Keratinocyte (primary cell): ENCODE data around the gene TLCD3B. TPM values are rescaled to one million over a fixed set of nuclear protein-coding genes. Genes with fewer than 3 reads are reported as not detected.

Source experiments
- DNase-seq: peaks from one replicate; pipeline ENCODE4 v3.0.0-alpha.2; 2011; ENCODE audit warnings: low read depth, missing footprints, low spot score
- FAIRE-seq: peaks from 2 replicates; lab custom pipeline; 2011; peaks lifted over from hg19 to GRCh38; lab: Jason Lieb, UNC
- H2AFZ ChIP-seq: 2 replicates; pipeline ENCODE4 v1.6.0; 2012; ENCODE audit warnings: low read length, control low read depth, inconsistent platforms; ENCODE audit not compliant: control insufficient read depth
- H3K27ac ChIP-seq: 2 replicates; pipeline ENCODE4 v1.5.1; 2011; ENCODE audit warnings: low read length; ENCODE audit not compliant: control insufficient read depth, insufficient read depth
- H3K27me3 ChIP-seq: 3 replicates; pipeline ENCODE4 v1.6.0; 2011; ENCODE audit warnings: low read length; ENCODE audit not compliant: control insufficient read depth, insufficient read depth; ENCODE audit errors: extremely low read depth
- H3K36me3 ChIP-seq, 2 experiments: 2 replicates in 1 of 2; 3 replicates in 1 of 2; pipeline ENCODE4 v1.5.1; 2011; ENCODE audit warnings: low read length in 2 of 2, mild to moderate bottlenecking in 1 of 2; ENCODE audit not compliant: control insufficient read depth in 2 of 2, insufficient read depth in 2 of 2; ENCODE audit errors: extremely low read depth in 1 of 2
- H3K4me1 ChIP-seq: 3 replicates; pipeline ENCODE4 v1.5.1; 2011; ENCODE audit warnings: low read length; ENCODE audit not compliant: control insufficient read depth, insufficient read depth; ENCODE audit errors: extremely low read depth
- H3K4me2 ChIP-seq: 3 replicates; pipeline ENCODE4 v1.6.0; 2011; ENCODE audit warnings: low read depth, low read length; ENCODE audit not compliant: control insufficient read depth, insufficient read depth; ENCODE audit errors: extremely low read depth
- H3K4me3 ChIP-seq, 3 experiments: fragments of 200-600 bp in 1 of 3; sonication (generic) in 1 of 3; 2 replicates in 2 of 3; 3 replicates in 1 of 3; pipeline ENCODE4 v1.5.1; 2011 to 2016; ENCODE audit warnings: low read length in 3 of 3, mild to moderate bottlenecking in 3 of 3, control low read depth in 2 of 3, inconsistent platforms in 1 of 3, low read depth in 1 of 3, mixed read lengths in 1 of 3, mixed run types in 1 of 3, moderate library complexity in 1 of 3; ENCODE audit not compliant: control insufficient read depth in 2 of 3, insufficient read depth in 2 of 3; ENCODE audit errors: extremely low read depth in 1 of 3
- H3K79me2 ChIP-seq: 2 replicates; pipeline ENCODE4 v1.6.0; 2012; ENCODE audit warnings: low read length; ENCODE audit not compliant: control insufficient read depth, insufficient read depth
- H3K9ac ChIP-seq: 3 replicates; pipeline ENCODE4 v1.6.0; 2011; ENCODE audit warnings: low read length; ENCODE audit not compliant: control insufficient read depth, insufficient read depth; ENCODE audit errors: extremely low read depth
- H3K9me1 ChIP-seq: 3 replicates; pipeline ENCODE4 v1.6.0; 2011; ENCODE audit warnings: low read length; ENCODE audit not compliant: control insufficient read depth, insufficient read depth; ENCODE audit errors: extremely low read depth
- H3K9me3 ChIP-seq: 2 replicates; pipeline ENCODE4 v1.5.1; 2012; ENCODE audit warnings: low read depth, low read length; ENCODE audit not compliant: control insufficient read depth
- H4K20me1 ChIP-seq: 3 replicates; pipeline ENCODE4 v1.6.0; 2011; ENCODE audit warnings: low read length; ENCODE audit not compliant: control insufficient read depth, insufficient read depth; ENCODE audit errors: extremely low read depth
- EZH2 ChIP-seq: IDR thresholded peaks from one replicate; pipeline ENCODE4 v1.6.1; 2012; ENCODE audit warnings: inconsistent platforms, mild to moderate bottlenecking, low read length, moderate library complexity
- dilution Hi-C: fragments of 300-500 bp; cut with MboI; formaldehyde crosslinking; loops from one replicate; pipeline ENCODE4 v1.7.0; 2020; ENCODE audit warnings: low sequenced_read_pairs; ENCODE audit not compliant: extremely low pct_ligation_motif_present
- polyA minus RNA-seq, 3 experiments: library from RNA; depleted of rRNA, polyadenylated mRNA; stranded (reverse); fragments of >200 nt; gene quantifications; 1 replicate in 1 of 3; 2 replicates in 1 of 3; 3 replicates in 1 of 3; pipeline ENCODE4 v1.2.3, GENCODE V29; 2011
- polyA plus RNA-seq, 5 experiments: library from polyadenylated mRNA; depleted of rRNA in 3 of 5; stranded (reverse) in 3 of 5; stranded (forward) in 1 of 5; unstranded in 1 of 5; fragments of >200 nt; gene quantifications; 1 replicate in 1 of 5; 2 replicates in 3 of 5; 3 replicates in 1 of 5; pipeline versions ENCODE4 v1.2.1 to v1.2.3, GENCODE V29; 2011 to 2012; ENCODE audit warnings: missing spikeins in 2 of 5, low read depth in 1 of 5, low replicate concordance in 1 of 5
- TF ChIP-seq, protein P1 (sequence below), 3 experiments: IDR thresholded peaks in 1 of 3; conservative IDR thresholded peaks in 1 of 3; optimal IDR thresholded peaks in 1 of 3; 2 replicates in 2 of 3; 3 replicates in 1 of 3; pipeline versions ENCODE3 to v1.5.1; 2011; ENCODE audit warnings: low read length in 3 of 3, mild to moderate bottlenecking in 3 of 3, moderate library complexity in 2 of 3, control low read depth in 1 of 3, inconsistent platforms in 1 of 3; ENCODE audit not compliant: insufficient read depth in 2 of 3; ENCODE audit errors: extremely low read depth in 1 of 3

TLCD3B gene, protein sequence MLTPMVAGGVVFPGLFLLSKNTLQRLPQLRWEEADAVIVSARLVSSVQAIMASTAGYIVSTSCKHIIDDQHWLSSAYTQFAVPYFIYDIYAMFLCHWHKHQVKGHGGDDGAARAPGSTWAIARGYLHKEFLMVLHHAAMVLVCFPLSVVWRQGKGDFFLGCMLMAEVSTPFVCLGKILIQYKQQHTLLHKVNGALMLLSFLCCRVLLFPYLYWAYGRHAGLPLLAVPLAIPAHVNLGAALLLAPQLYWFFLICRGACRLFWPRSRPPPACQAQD
- polyA plus RNA-seq (0.08 TPM in 1 of 3 replicates, not detected in the others), polyA minus RNA-seq (not detected in 3 replicates)
- polyA plus RNA-seq (2011; ENCODE audit: low read depth) = not detected
- polyA plus RNA-seq (2011; cell fraction: cytosol; rRNA removed) = not detected in 2 replicates
- polyA plus RNA-seq (2011; cell fraction: nucleus; rRNA removed) = not detected in 2 replicates
- not detected in 2 replicates for polyA plus RNA-seq (2012; ENCODE audit: low replicate concordance)
- polyA minus RNA-seq (2011; cell fraction: cytosol; rRNA and poly(A)+ RNA removed) = not detected
- polyA minus RNA-seq (2011; cell fraction: nucleus; rRNA and poly(A)+ RNA removed) = not detected in 2 replicates

DNA sequence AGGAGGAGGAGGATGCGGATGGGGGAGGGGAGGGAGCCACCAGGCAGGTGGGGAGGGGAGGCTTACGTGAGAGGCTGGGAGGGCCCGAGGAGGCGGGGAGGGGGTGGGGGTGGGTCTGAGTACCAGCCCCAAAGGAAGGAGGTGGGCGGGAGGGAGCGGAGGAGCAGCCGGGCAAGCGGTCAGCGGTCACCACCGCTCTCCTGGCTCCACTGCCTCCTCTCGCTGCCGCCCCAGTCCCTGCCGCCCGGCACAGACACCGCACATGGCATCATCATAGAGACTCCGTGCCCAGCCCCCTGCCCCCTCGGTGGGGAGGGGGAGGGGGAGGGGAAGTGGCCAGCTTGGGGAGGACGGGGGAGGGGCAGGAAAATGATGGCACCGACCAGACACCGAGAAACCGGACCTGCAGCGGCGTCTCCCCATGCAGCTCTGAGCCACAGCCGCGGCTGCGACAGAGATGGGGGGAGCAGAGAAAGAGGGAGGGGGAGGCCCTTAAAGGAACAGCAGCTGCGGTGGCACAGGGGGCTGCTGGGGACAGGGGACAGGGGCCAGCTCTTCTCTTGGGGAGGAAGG lies at the start of gene TLCD3B:
Gene TLCD3B (minus strand): TSS at position 431 of the 573 bp plus-strand sequence. CDS start 744 bp downstream, outside the sequence.
- H3K27ac ChIP-seq = no peak within 1 kb of the TSS
- no peaks in the 10 kb centered on the region for H3K36me3 ChIP-seq
- no peak within 1 kb of the TSS for H3K4me3 ChIP-seq
- no peaks in the 10 kb centered on the region for H4K20me1 ChIP-seq
- no peaks in the 10 kb centered on the region for H3K79me2 ChIP-seq
- H3K27me3 ChIP-seq = peaks cover 41% of the 10 kb centered on the region
- TF ChIP-seq, protein P1, sequence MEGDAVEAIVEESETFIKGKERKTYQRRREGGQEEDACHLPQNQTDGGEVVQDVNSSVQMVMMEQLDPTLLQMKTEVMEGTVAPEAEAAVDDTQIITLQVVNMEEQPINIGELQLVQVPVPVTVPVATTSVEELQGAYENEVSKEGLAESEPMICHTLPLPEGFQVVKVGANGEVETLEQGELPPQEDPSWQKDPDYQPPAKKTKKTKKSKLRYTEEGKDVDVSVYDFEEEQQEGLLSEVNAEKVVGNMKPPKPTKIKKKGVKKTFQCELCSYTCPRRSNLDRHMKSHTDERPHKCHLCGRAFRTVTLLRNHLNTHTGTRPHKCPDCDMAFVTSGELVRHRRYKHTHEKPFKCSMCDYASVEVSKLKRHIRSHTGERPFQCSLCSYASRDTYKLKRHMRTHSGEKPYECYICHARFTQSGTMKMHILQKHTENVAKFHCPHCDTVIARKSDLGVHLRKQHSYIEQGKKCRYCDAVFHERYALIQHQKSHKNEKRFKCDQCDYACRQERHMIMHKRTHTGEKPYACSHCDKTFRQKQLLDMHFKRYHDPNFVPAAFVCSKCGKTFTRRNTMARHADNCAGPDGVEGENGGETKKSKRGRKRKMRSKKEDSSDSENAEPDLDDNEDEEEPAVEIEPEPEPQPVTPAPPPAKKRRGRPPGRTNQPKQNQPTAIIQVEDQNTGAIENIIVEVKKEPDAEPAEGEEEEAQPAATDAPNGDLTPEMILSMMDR (optimal IDR thresholded peaks at IDR 0.05 in 1 of 3, IDR thresholded peaks at IDR 0.05 in 1 of 3, conservative IDR thresholded peaks at IDR 0.05 in 1 of 3; ENCODE audit: extremely low read depth in 1 of 3, insufficient read depth in 2 of 3, low read length in 3 of 3) = no peak
- TF ChIP-seq EZH2 = no peak
- H3K9me3 ChIP-seq = no peaks in the 10 kb centered on the region
- H3K9me1 ChIP-seq = no peaks in the 10 kb centered on the region
- no peak within 1 kb of the TSS for H3K4me2 ChIP-seq
- dilution Hi-C loops = no loop called here
- no peaks in the 10 kb centered on the region for H3K4me1 ChIP-seq
- DNase-seq = no peak
- no peak for FAIRE-seq
- no peak within 1 kb of the TSS for H3K9ac ChIP-seq
- no peak within 1 kb of the TSS for H2AFZ ChIP-seq

DNA sequence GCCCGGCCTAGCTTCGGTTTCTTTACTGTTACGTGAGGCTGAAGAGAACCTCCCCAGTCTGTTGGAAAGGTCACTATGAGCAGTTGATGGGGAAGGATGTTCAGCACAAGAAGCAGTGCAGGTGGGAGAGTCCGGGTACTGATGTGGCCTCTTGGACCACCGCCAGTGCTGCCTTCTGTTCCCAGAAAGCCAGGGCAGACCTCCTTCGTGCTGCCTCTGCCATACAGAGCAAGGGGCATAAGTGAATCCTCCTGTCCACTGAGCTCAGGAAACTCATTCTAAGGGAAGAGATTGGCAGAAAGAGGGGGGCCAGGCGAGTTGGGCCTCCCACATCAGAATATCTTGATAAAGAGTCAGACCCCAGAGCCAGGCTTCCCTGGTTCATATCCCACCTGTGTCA lies 48.4 kb upstream of the TLCD3B start:
- H3K36me3 ChIP-seq = peaks cover 43 to 57% of the 10 kb centered on the region in 2 experiments
- TF ChIP-seq, protein P1 (optimal IDR thresholded peaks at IDR 0.05 in 1 of 3, IDR thresholded peaks at IDR 0.05 in 1 of 3, conservative IDR thresholded peaks at IDR 0.05 in 1 of 3; ENCODE audit: extremely low read depth in 1 of 3, insufficient read depth in 2 of 3, low read length in 3 of 3) = no peak
- no peak for TF ChIP-seq EZH2
- H3K9me3 ChIP-seq = no peaks in the 10 kb centered on the region
- dilution Hi-C loops = no loop called here
- H2AFZ ChIP-seq = no peak overlapping the region
- H3K4me3 ChIP-seq = no peak overlapping the region
- H3K27me3 ChIP-seq = no peaks in the 10 kb centered on the region
- FAIRE-seq (no peak), DNase-seq (no peak)
- no peaks in the 10 kb centered on the region for H3K9me1 ChIP-seq
- no peak overlapping the region for H3K4me2 ChIP-seq
- H4K20me1 ChIP-seq = peaks cover 8% of the 10 kb centered on the region
- H3K9ac ChIP-seq = no peak overlapping the region
- H3K27ac ChIP-seq = no peak overlapping the region
- peaks cover 23% of the 10 kb centered on the region for H3K4me1 ChIP-seq
- peaks cover 54% of the 10 kb centered on the region for H3K79me2 ChIP-seq
